ENCODE measurements around the gene PIAS4. TPM values are rescaled to one million over a fixed set of nuclear protein-coding genes. Genes with fewer than 3 reads are reported as not detected.
A peak's percentile ranks its signal among the peaks of the same experiment; 100 is the strongest.

Gene PIAS4
- total and polyA plus RNA-seq, 9 of the 15 experiments (the other 6 are each of a cell fraction or from before 2014, with no cell fraction given): 0.27 to 34.9 (median 14.4) TPM

DNA sequence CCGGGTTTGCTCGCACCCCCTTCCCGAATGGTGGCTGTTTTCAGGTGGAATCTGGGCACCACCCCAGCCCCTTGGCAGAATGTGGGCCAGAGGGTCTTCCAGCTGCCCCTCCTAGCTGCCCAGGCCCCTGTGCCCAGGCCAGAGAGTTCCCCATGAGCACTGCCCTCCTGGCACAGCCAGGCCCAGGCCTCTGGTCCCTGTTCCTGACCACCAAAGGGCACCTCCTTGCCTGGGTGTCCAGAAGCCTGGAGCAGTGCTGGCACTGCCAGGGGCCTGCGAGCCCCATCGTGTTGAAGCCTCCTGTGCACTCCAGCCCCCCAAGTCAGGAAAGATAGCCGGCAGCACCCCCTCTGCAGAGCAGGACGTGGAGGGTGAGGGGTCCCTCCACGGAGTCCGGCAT, 23.4 kb downstream of the PIAS4 start:
- H3K9me1 ChIP-seq (ENCODE audit: control insufficient read depth, insufficient read depth, low read length): no peaks in the 10 kb centered on the region
- no peak for FAIRE-seq

GRCh38 chr19:4031420-4031819, 23.9 kb downstream of the PIAS4 start:
- no peaks in the 10 kb centered on the region for H3K79me2 ChIP-seq (ENCODE audit: control insufficient read depth, insufficient read depth, low read length)
- intact Hi-C loops (cut with micrococcal nuclease) (no loop called here), in situ Hi-C loops (cut with MboI) (no loop called here)
- peaks cover 58% of the 10 kb centered on the region for H3K36me3 ChIP-seq (ENCODE audit: control insufficient read depth, insufficient read depth, low read length)
- H3K27ac ChIP-seq (ENCODE audit: extremely low read depth, low read depth, low read length): no peak overlapping the region
- H3K4me3 ChIP-seq: no peak overlapping the region
- H3K27me3 ChIP-seq (ENCODE audit: control insufficient read depth in 2 of 2, insufficient read depth in 2 of 2, low read length in 2 of 2): no peaks in the 10 kb centered on the region
- FAIRE-seq: no peak
- H3K9me3 ChIP-seq (replicated peaks; ENCODE audit: control insufficient read depth, insufficient read depth, low read depth, low read length): peaks cover 2% of the 10 kb centered on the region
- no peak overlapping the region for H2AFZ ChIP-seq (ENCODE audit: low read depth, low read length)
- no peak for TF ChIP-seq THAP12 (CRISPR knock-in tag; IDR thresholded peaks at IDR 0.05)
- TF ChIP-seq ZBTB7A (IDR thresholded peaks at IDR 0.05; ENCODE audit: borderline replicate concordance, control insufficient read depth, low read depth, low read length): no peak
- TF ChIP-seq RBFOX2 (IDR thresholded peaks at IDR 0.05; ENCODE audit: low read depth, low read length): 0 out of 2 replicates have a peak, but pooled peaks have one; percentile 4
- TF ChIP-seq NFRKB (IDR thresholded peaks at IDR 0.05; ENCODE audit: low read depth): no peak
- TF ChIP-seq ZNF146 (CRISPR knock-in tag; IDR thresholded peaks at IDR 0.05; ENCODE audit: unreplicated experiment): no peak
- TF ChIP-seq RNF219 (CRISPR knock-in tag; IDR thresholded peaks at IDR 0.05): no peak
- BruUV-seq (replicated peaks): no TSS peak
- ChIA-PET CTCF (ENCODE audit: low intra/inter-chr PET ratio) (no interaction called here), POLR2A (interaction anchor here (0.5 kb wide), 1 partner anchor 8 kb away, joined by 3 read pairs; no protein-coding TSS in a partner anchor)
- no peak for ATAC-seq
- H3K9me1 ChIP-seq (ENCODE audit: control insufficient read depth, insufficient read depth, low read length): no peaks in the 10 kb centered on the region
- no peak overlapping the region for H3K9ac ChIP-seq (ENCODE audit: insufficient read depth in 1 of 2, low read depth in 2 of 2, low read length in 2 of 2)
- H3K4me2 ChIP-seq (ENCODE audit: insufficient read depth, low read length): no peak overlapping the region
- no peaks in the 10 kb centered on the region; the same call in 1 of the 2 replicates for H4K20me1 ChIP-seq (replicated peaks; ENCODE audit: control insufficient read depth, insufficient read depth, low read length)
- 79% methylated on average over 7 of the region's 11 CpGs for WGBS (ENCODE audit: insufficient coverage, low coverage, missing lambda C conversion rate)
- no peak for DNase-seq (ENCODE audit: extremely low read depth in 1 of 4, low spot score in 3 of 4)
- peaks cover 0 to 38% of the 10 kb centered on the region in 2 experiments; a peak in 2 of 5 replicates for H3K4me1 ChIP-seq (replicated peaks in 1 of 2; ENCODE audit: control insufficient read depth in 2 of 2, insufficient read depth in 2 of 2, low read length in 2 of 2)

More for the DNA sequence above, 23.4 kb downstream of the PIAS4 start:
- Histone ChIP-seq H3K9ac (ENCODE audit: insufficient read depth in 1 of 2, low read depth in 2 of 2, low read length in 2 of 2) (peak overlapping the region in 1 of 2 experiments; percentile 17; a peak in 1 of 4 replicates), H3K4me3 (no peak overlapping the region), H3K36me3 (ENCODE audit: control insufficient read depth, insufficient read depth, low read length) (peaks cover 56% of the 10 kb centered on the region), H3K9me3 (replicated peaks; ENCODE audit: control insufficient read depth, insufficient read depth, low read depth, low read length) (no peaks in the 10 kb centered on the region; the same call in 1 of the 2 replicates), H3K4me1 (replicated peaks in 1 of 2; ENCODE audit: control insufficient read depth in 2 of 2, insufficient read depth in 2 of 2, low read length in 2 of 2) (peaks cover 0 to 38% of the 10 kb centered on the region in 2 experiments; a peak in 2 of 5 replicates), H3K79me2 (ENCODE audit: control insufficient read depth, insufficient read depth, low read length) (no peaks in the 10 kb centered on the region), H2AFZ (ENCODE audit: low read depth, low read length) (no peak overlapping the region), H4K20me1 (replicated peaks; ENCODE audit: control insufficient read depth, insufficient read depth, low read length) (no peaks in the 10 kb centered on the region; the same call in 1 of the 2 replicates), H3K27ac (ENCODE audit: extremely low read depth, low read depth, low read length) (no peak overlapping the region), H3K4me2 (ENCODE audit: insufficient read depth, low read length) (no peak overlapping the region), H3K27me3 (ENCODE audit: control insufficient read depth in 2 of 2, insufficient read depth in 2 of 2, low read length in 2 of 2) (no peaks in the 10 kb centered on the region)
- no TSS peak for BruUV-seq (replicated peaks)
- DNase-seq (ENCODE audit: extremely low read depth in 1 of 4, low spot score in 3 of 4) (no peak), ATAC-seq (no peak)
- ChIA-PET POLR2A (interaction anchor here (0.5 kb wide), 1 partner anchor 9 kb away, joined by 3 read pairs; no protein-coding TSS in a partner anchor), CTCF (ENCODE audit: low intra/inter-chr PET ratio) (no interaction called here)
- TF ChIP-seq FOXA1 (IDR thresholded peaks at IDR 0.05; ENCODE audit: borderline replicate concordance) (no peak), POLR2G (IDR thresholded peaks at IDR 0.05; ENCODE audit: low read depth, low read length) (peak; percentile 59; the same call in 1 of the 2 replicates), MAFK (IDR thresholded peaks at IDR 0.05; ENCODE audit: low read length) (no peak), CBFA2T2 (conservative IDR thresholded peaks at IDR 0.05) (no peak), POLR2A (conservative IDR thresholded peaks at IDR 0.05) (peak; percentile 32; the same call in 1 of the 2 replicates)
- intact Hi-C loops (cut with micrococcal nuclease) (no loop called here), in situ Hi-C loops (cut with MboI) (no loop called here)
- 84% methylated on average over 8 of the region's 9 CpGs for WGBS (ENCODE audit: insufficient coverage, low coverage, missing lambda C conversion rate)
